LNCaP clone FGC (cell line): ENCODE data around the gene RAD51B.

Experiments used
- DNase-seq: peaks from one replicate; pipeline ENCODE4 v3.0.0-alpha.2; 2011; ENCODE audit warnings: low read depth
- H3K4me3 ChIP-seq: 2 replicates; pipeline ENCODE4 v1.5.1; 2011; ENCODE audit warnings: mild to moderate bottlenecking, low read depth, low read length, control low read depth
- CTCF ChIP-seq: IDR thresholded peaks from 2 replicates; pipeline ENCODE4 v1.5.1; 2012; ENCODE audit warnings: mild to moderate bottlenecking; ENCODE audit not compliant: control insufficient read depth, insufficient read depth; ENCODE audit errors: extremely low read depth

The RAD51B gene

GRCh38 chr14:68666236-68666635 is 846.7 kb downstream of the RAD51B start:
- no peak for TF ChIP-seq CTCF
- DNase-seq: no peak
- H3K4me3 ChIP-seq: no peak overlapping the region

GRCh38 chr14:68666899-68667298 is 847.3 kb downstream of the RAD51B start:
- TF ChIP-seq CTCF: no peak
- no peak for DNase-seq
- H3K4me3 ChIP-seq: no peak overlapping the region

- peak; percentile 39 for DNase-seq
- TF ChIP-seq CTCF: no peak
- H3K4me3 ChIP-seq: no peak overlapping the region
Measured at GRCh38 chr14:68667313-68667791, 847.8 kb downstream of the RAD51B start.

GRCh38 chr14:68668028-68668427 is 848.4 kb downstream of the RAD51B start:
- TF ChIP-seq CTCF: no peak
- H3K4me3 ChIP-seq: no peak overlapping the region
- DNase-seq: no peak

GRCh38 chr14:68668531-68668930 is 849.0 kb downstream of the RAD51B start:
- no peak for DNase-seq
- H3K4me3 ChIP-seq: no peak overlapping the region
- TF ChIP-seq CTCF: no peak

GRCh38 chr14:68669111-68669511 is 849.5 kb downstream of the RAD51B start:
- H3K4me3 ChIP-seq: no peak overlapping the region
- no peak for TF ChIP-seq CTCF
- DNase-seq: no peak

GRCh38 chr14:68669603-68670358 is 850.2 kb downstream of the RAD51B start:
- no peak for DNase-seq
- no peak overlapping the region for H3K4me3 ChIP-seq
- no peak for TF ChIP-seq CTCF
